CD4-positive, CD25-positive, alpha-beta regulatory T cell (primary cell): ENCODE results near the gene PSMC2. TPM values are rescaled to one million over a fixed set of nuclear protein-coding genes. Genes with fewer than 3 reads are reported as not detected.
"Not testable (repeated sequence)": the region's sequence is repeated elsewhere in the genome, so short reads cannot be mapped to it uniquely, and the experiment has no call there.

Experiments used
- ATAC-seq, 2 donors: fragments of 150-1000 bp; cut with Tn5 transposase; one replicate each; pipeline ENCODE4 v1.10.0; 2021; ENCODE audit warnings: low read depth in 2 of 2, moderate number of reproducible peaks in 2 of 2, moderate library complexity in 1 of 2
- DNase-seq, 3 donors: peaks; one replicate each; pipeline versions ENCODE4 v3.0.0 to v3.0.0-alpha.2; 2012 to 2022; ENCODE audit warnings: mixed read lengths in 1 of 3
- H3K27ac ChIP-seq: one replicate; pipeline ENCODE4 v1.7.0; 2013; ENCODE audit warnings: mild to moderate bottlenecking, low read length; ENCODE audit not compliant: insufficient read depth, poor library complexity, severe bottlenecking
- H3K27me3 ChIP-seq: one replicate; pipeline ENCODE4 v1.7.0; 2013; ENCODE audit warnings: low read length; ENCODE audit not compliant: control insufficient read depth, insufficient read depth
- H3K36me3 ChIP-seq: one replicate; pipeline ENCODE4 v1.7.0; 2013; ENCODE audit warnings: mild to moderate bottlenecking, low read length, moderate library complexity; ENCODE audit not compliant: control insufficient read depth, insufficient read depth
- H3K4me1 ChIP-seq: 2 replicates; pipeline ENCODE4 v1.7.0; 2013; ENCODE audit warnings: mild to moderate bottlenecking, low read length; ENCODE audit not compliant: insufficient read depth, control insufficient read depth, poor library complexity, severe bottlenecking
- H3K4me3 ChIP-seq: one replicate; pipeline ENCODE4 v1.7.0; 2013; ENCODE audit warnings: low read depth, mild to moderate bottlenecking, low read length, moderate library complexity
- H3K9me3 ChIP-seq, 2 experiments: 1 replicate in 1 of 2; 2 replicates in 1 of 2; pipeline ENCODE4 v1.7.0; 2013; ENCODE audit warnings: low read length in 2 of 2, mild to moderate bottlenecking in 1 of 2, moderate library complexity in 1 of 2; ENCODE audit not compliant: control insufficient read depth in 2 of 2
- H3K27ac Mint-ChIP-seq, 3 donors: one replicate each; pipeline ENCODE4 v1.8.0; 2020 to 2022; ENCODE audit warnings: mild to moderate bottlenecking in 3 of 3, mixed read lengths in 3 of 3, moderate library complexity in 2 of 3
- H3K27me3 Mint-ChIP-seq: one replicate; pipeline ENCODE4 v1.8.0; 2022; ENCODE audit warnings: mild to moderate bottlenecking, mixed read lengths
- H3K36me3 Mint-ChIP-seq: one replicate; pipeline ENCODE4 v1.8.0; 2020; ENCODE audit warnings: mixed read lengths
- H3K4me1 Mint-ChIP-seq, 4 donors: one replicate each; pipeline ENCODE4 v1.8.0; 2020 to 2022; ENCODE audit warnings: mixed read lengths in 4 of 4, mild to moderate bottlenecking in 1 of 4
- H3K4me3 Mint-ChIP-seq, 4 donors: one replicate each; pipeline ENCODE4 v1.8.0; 2020 to 2022; ENCODE audit warnings: mild to moderate bottlenecking in 4 of 4, mixed read lengths in 4 of 4, moderate library complexity in 3 of 4
- H3K9me3 Mint-ChIP-seq, 7 donors: one replicate each; pipeline ENCODE4 v1.8.0; 2020 to 2022; ENCODE audit warnings: mixed read lengths in 7 of 7, mild to moderate bottlenecking in 3 of 7, moderate library complexity in 2 of 7
- polyA plus RNA-seq, 4 donors: library from polyadenylated mRNA; unstranded; fragments of 300-500 nt; fragmentation: Illumina TruSeq; gene quantifications; one replicate each; pipeline ENCODE4 v1.2.3, GENCODE V29; 2021
- total RNA-seq: library from RNA; stranded (reverse); gene quantifications from one replicate; pipeline ENCODE4 v1.2.3, GENCODE V29; 2022

The PSMC2 gene
- total and polyA plus RNA-seq, 5 donors from 2014 or later = 84.3 to 214 (median 172) TPM

GRCh38 chr7:103405789-103406613 lies 58.6 kb downstream of the PSMC2 start:
- H3K27ac ChIP-seq, H3K27ac Mint-ChIP-seq, H3K36me3 ChIP-seq, DNase-seq, H3K27me3 ChIP-seq, H3K4me1 ChIP-seq, H3K4me1 Mint-ChIP-seq, H3K4me3 Mint-ChIP-seq, ATAC-seq, H3K36me3 Mint-ChIP-seq, H3K9me3 Mint-ChIP-seq, H3K4me3 ChIP-seq, H3K9me3 ChIP-seq: not testable (repeated sequence)
- H3K27me3 Mint-ChIP-seq = peaks cover 24% of the 10 kb centered on the region

- Mint-ChIP-seq H3K4me1 (no peaks in the 10 kb centered on the region), H3K27me3 (peaks cover 34% of the 10 kb centered on the region), H3K4me3 (no peak overlapping the region), H3K36me3 (no peaks in the 10 kb centered on the region), H3K27ac (no peak overlapping the region), H3K9me3 (no peaks in the 10 kb centered on the region)
- Histone ChIP-seq H3K36me3 (no peaks in the 10 kb centered on the region), H3K9me3 (no peaks in the 10 kb centered on the region), H3K27ac (no peak overlapping the region), H3K27me3 (peaks cover 16% of the 10 kb centered on the region), H3K4me1 (no peaks in the 10 kb centered on the region), H3K4me3 (no peak overlapping the region)
- ATAC-seq = no peak
- DNase-seq = no peak
Observed at GRCh38 chr7:103412151-103412550, 64.7 kb downstream of the PSMC2 start.

- Mint-ChIP-seq H3K27me3 (peaks cover 46% of the 10 kb centered on the region), H3K36me3 (no peaks in the 10 kb centered on the region), H3K9me3 (no peaks in the 10 kb centered on the region), H3K27ac (no peak overlapping the region), H3K4me1 (no peaks in the 10 kb centered on the region), H3K4me3 (no peak overlapping the region)
- Histone ChIP-seq H3K9me3 (no peaks in the 10 kb centered on the region), H3K27ac (no peak overlapping the region), H3K36me3 (no peaks in the 10 kb centered on the region), H3K4me1 (no peaks in the 10 kb centered on the region), H3K4me3 (no peak overlapping the region), H3K27me3 (peaks cover 16% of the 10 kb centered on the region)
- ATAC-seq (no peak), DNase-seq (no peak)
Observed at GRCh38 chr7:103413407-103413806, 66.0 kb downstream of the PSMC2 start.

GRCh38 chr7:103418241-103418640 lies 70.8 kb downstream of the PSMC2 start:
- no peak overlapping the region for H3K27ac Mint-ChIP-seq
- H3K36me3 ChIP-seq = no peaks in the 10 kb centered on the region
- no peaks in the 10 kb centered on the region for H3K4me1 ChIP-seq
- no peaks in the 10 kb centered on the region for H3K4me1 Mint-ChIP-seq
- H3K4me3 ChIP-seq = no peak overlapping the region
- no peak for DNase-seq
- H3K36me3 Mint-ChIP-seq = no peaks in the 10 kb centered on the region
- no peaks in the 10 kb centered on the region for H3K9me3 ChIP-seq
- peaks cover 49% of the 10 kb centered on the region for H3K27me3 Mint-ChIP-seq
- H3K27me3 ChIP-seq = peaks cover 10% of the 10 kb centered on the region
- no peaks in the 10 kb centered on the region for H3K9me3 Mint-ChIP-seq
- no peak overlapping the region for H3K27ac ChIP-seq
- ATAC-seq = no peak
- H3K4me3 Mint-ChIP-seq = no peak overlapping the region

Other genes starting within 250 kb of the PSMC2 start
- 6.4 TPM for gene NAPEPLD, start 198.5 kb upstream of the PSMC2 start, total RNA-seq
- gene NAPEPLD, start 198.5 kb upstream of the PSMC2 start, polyA plus RNA-seq = 10 to 100 TPM in 2 of 4 donors, 1 to 10 TPM in 2; 6.8 to 11.2 (median 9.6) TPM
- 86.6 TPM for gene PMPCB, start 50.2 kb upstream of the PSMC2 start, total RNA-seq
- 10 to 100 TPM; 85.5 to 89.7 (median 88.0) TPM for gene PMPCB, start 50.2 kb upstream of the PSMC2 start, polyA plus RNA-seq
- 63.1 TPM for gene DNAJC2, start 2.9 kb upstream of the PSMC2 start, total RNA-seq
- 10 to 100 TPM; 17.3 to 23.7 (median 19.9) TPM for gene DNAJC2, start 2.9 kb upstream of the PSMC2 start, polyA plus RNA-seq
- gene SLC26A5, start 98.6 kb downstream of the PSMC2 start, total RNA-seq = not detected
- gene SLC26A5, start 98.6 kb downstream of the PSMC2 start, polyA plus RNA-seq = under 1 TPM in 1 of 4 donors, not detected in 3; 0.44 TPM